Keratinocyte (primary cell): Measurements from ENCODE around the gene DTX3L.

ENCODE experiments used
- EZH2 ChIP-seq: IDR thresholded peaks from one replicate; pipeline ENCODE4 v1.6.1; 2012; ENCODE audit warnings: inconsistent platforms, mild to moderate bottlenecking, low read length, moderate library complexity
- TF ChIP-seq, protein P1 (sequence below), 3 experiments: IDR thresholded peaks in 1 of 3; conservative IDR thresholded peaks in 1 of 3; optimal IDR thresholded peaks in 1 of 3; 2 replicates in 2 of 3; 3 replicates in 1 of 3; pipeline versions ENCODE3 to v1.5.1; 2011; ENCODE audit warnings: low read length in 3 of 3, mild to moderate bottlenecking in 3 of 3, moderate library complexity in 2 of 3, control low read depth in 1 of 3, inconsistent platforms in 1 of 3; ENCODE audit not compliant: insufficient read depth in 2 of 3; ENCODE audit errors: extremely low read depth in 1 of 3

DNA sequence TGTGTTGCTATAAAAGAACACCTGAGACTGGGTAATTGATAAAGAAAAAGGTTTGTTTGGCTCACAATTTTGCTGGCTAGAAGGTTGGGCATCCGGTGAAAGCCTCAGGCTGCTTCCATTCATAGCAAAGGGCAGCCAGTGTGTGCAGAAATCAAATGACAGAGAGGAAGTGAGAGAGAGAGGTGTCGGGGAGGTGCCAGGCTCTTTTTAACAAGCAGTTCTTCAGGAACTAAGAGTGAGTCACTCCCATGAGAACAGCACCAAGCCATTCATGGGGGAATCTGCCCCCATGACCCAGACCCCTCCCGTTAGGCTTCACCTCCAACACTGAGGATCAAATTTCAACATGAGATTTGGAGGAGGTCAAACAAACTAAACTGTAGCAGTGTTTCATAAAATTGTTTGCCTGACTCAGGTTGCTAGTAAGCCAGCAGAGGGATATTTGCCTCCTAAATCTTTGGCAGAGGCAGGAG is 8.8 kb downstream of the DTX3L start:
- TF ChIP-seq, protein P1, sequence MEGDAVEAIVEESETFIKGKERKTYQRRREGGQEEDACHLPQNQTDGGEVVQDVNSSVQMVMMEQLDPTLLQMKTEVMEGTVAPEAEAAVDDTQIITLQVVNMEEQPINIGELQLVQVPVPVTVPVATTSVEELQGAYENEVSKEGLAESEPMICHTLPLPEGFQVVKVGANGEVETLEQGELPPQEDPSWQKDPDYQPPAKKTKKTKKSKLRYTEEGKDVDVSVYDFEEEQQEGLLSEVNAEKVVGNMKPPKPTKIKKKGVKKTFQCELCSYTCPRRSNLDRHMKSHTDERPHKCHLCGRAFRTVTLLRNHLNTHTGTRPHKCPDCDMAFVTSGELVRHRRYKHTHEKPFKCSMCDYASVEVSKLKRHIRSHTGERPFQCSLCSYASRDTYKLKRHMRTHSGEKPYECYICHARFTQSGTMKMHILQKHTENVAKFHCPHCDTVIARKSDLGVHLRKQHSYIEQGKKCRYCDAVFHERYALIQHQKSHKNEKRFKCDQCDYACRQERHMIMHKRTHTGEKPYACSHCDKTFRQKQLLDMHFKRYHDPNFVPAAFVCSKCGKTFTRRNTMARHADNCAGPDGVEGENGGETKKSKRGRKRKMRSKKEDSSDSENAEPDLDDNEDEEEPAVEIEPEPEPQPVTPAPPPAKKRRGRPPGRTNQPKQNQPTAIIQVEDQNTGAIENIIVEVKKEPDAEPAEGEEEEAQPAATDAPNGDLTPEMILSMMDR (optimal IDR thresholded peaks at IDR 0.05 in 1 of 3, IDR thresholded peaks at IDR 0.05 in 1 of 3, conservative IDR thresholded peaks at IDR 0.05 in 1 of 3; ENCODE audit: extremely low read depth in 1 of 3, insufficient read depth in 2 of 3, low read length in 3 of 3): peak in 1 of 3 experiments; percentile 8
- no peak for TF ChIP-seq EZH2
